Keratinocyte (primary cell): ENCODE measurements around the gene LY6G5B. TPM values are rescaled to one million over a fixed set of nuclear protein-coding genes. Genes with fewer than 3 reads are reported as not detected.

ENCODE experiments used
- DNase-seq: peaks from one replicate; pipeline ENCODE4 v3.0.0-alpha.2; 2011; ENCODE audit warnings: low read depth, missing footprints, low spot score
- FAIRE-seq: peaks from 2 replicates; lab custom pipeline; 2011; peaks lifted over from hg19 to GRCh38; lab: Jason Lieb, UNC
- H2AFZ ChIP-seq: 2 replicates; pipeline ENCODE4 v1.6.0; 2012; ENCODE audit warnings: low read length, control low read depth, inconsistent platforms; ENCODE audit not compliant: control insufficient read depth
- H3K27ac ChIP-seq: 2 replicates; pipeline ENCODE4 v1.5.1; 2011; ENCODE audit warnings: low read length; ENCODE audit not compliant: control insufficient read depth, insufficient read depth
- H3K27me3 ChIP-seq: 3 replicates; pipeline ENCODE4 v1.6.0; 2011; ENCODE audit warnings: low read length; ENCODE audit not compliant: control insufficient read depth, insufficient read depth; ENCODE audit errors: extremely low read depth
- H3K36me3 ChIP-seq, 2 experiments: 2 replicates in 1 of 2; 3 replicates in 1 of 2; pipeline ENCODE4 v1.5.1; 2011; ENCODE audit warnings: low read length in 2 of 2, mild to moderate bottlenecking in 1 of 2; ENCODE audit not compliant: control insufficient read depth in 2 of 2, insufficient read depth in 2 of 2; ENCODE audit errors: extremely low read depth in 1 of 2
- H3K4me1 ChIP-seq: 3 replicates; pipeline ENCODE4 v1.5.1; 2011; ENCODE audit warnings: low read length; ENCODE audit not compliant: control insufficient read depth, insufficient read depth; ENCODE audit errors: extremely low read depth
- H3K4me2 ChIP-seq: 3 replicates; pipeline ENCODE4 v1.6.0; 2011; ENCODE audit warnings: low read depth, low read length; ENCODE audit not compliant: control insufficient read depth, insufficient read depth; ENCODE audit errors: extremely low read depth
- H3K4me3 ChIP-seq, 3 experiments: fragments of 200-600 bp in 1 of 3; sonication (generic) in 1 of 3; 2 replicates in 2 of 3; 3 replicates in 1 of 3; pipeline ENCODE4 v1.5.1; 2011 to 2016; ENCODE audit warnings: low read length in 3 of 3, mild to moderate bottlenecking in 3 of 3, control low read depth in 2 of 3, inconsistent platforms in 1 of 3, low read depth in 1 of 3, mixed read lengths in 1 of 3, mixed run types in 1 of 3, moderate library complexity in 1 of 3; ENCODE audit not compliant: control insufficient read depth in 2 of 3, insufficient read depth in 2 of 3; ENCODE audit errors: extremely low read depth in 1 of 3
- H3K79me2 ChIP-seq: 2 replicates; pipeline ENCODE4 v1.6.0; 2012; ENCODE audit warnings: low read length; ENCODE audit not compliant: control insufficient read depth, insufficient read depth
- H3K9ac ChIP-seq: 3 replicates; pipeline ENCODE4 v1.6.0; 2011; ENCODE audit warnings: low read length; ENCODE audit not compliant: control insufficient read depth, insufficient read depth; ENCODE audit errors: extremely low read depth
- H3K9me1 ChIP-seq: 3 replicates; pipeline ENCODE4 v1.6.0; 2011; ENCODE audit warnings: low read length; ENCODE audit not compliant: control insufficient read depth, insufficient read depth; ENCODE audit errors: extremely low read depth
- H3K9me3 ChIP-seq: 2 replicates; pipeline ENCODE4 v1.5.1; 2012; ENCODE audit warnings: low read depth, low read length; ENCODE audit not compliant: control insufficient read depth
- H4K20me1 ChIP-seq: 3 replicates; pipeline ENCODE4 v1.6.0; 2011; ENCODE audit warnings: low read length; ENCODE audit not compliant: control insufficient read depth, insufficient read depth; ENCODE audit errors: extremely low read depth
- CTCF ChIP-seq, 3 experiments: IDR thresholded peaks in 1 of 3; conservative IDR thresholded peaks in 1 of 3; optimal IDR thresholded peaks in 1 of 3; 2 replicates in 2 of 3; 3 replicates in 1 of 3; pipeline versions ENCODE3 to v1.5.1; 2011; ENCODE audit warnings: low read length in 3 of 3, mild to moderate bottlenecking in 3 of 3, moderate library complexity in 2 of 3, control low read depth in 1 of 3, inconsistent platforms in 1 of 3; ENCODE audit not compliant: insufficient read depth in 2 of 3; ENCODE audit errors: extremely low read depth in 1 of 3
- EZH2 ChIP-seq: IDR thresholded peaks from one replicate; pipeline ENCODE4 v1.6.1; 2012; ENCODE audit warnings: inconsistent platforms, mild to moderate bottlenecking, low read length, moderate library complexity
- dilution Hi-C: fragments of 300-500 bp; cut with MboI; formaldehyde crosslinking; loops from one replicate; pipeline ENCODE4 v1.7.0; 2020; ENCODE audit warnings: low sequenced_read_pairs; ENCODE audit not compliant: extremely low pct_ligation_motif_present
- polyA plus RNA-seq, 5 experiments: library from polyadenylated mRNA; depleted of rRNA in 3 of 5; stranded (reverse) in 3 of 5; stranded (forward) in 1 of 5; unstranded in 1 of 5; fragments of >200 nt; gene quantifications; 1 replicate in 1 of 5; 2 replicates in 3 of 5; 3 replicates in 1 of 5; pipeline versions ENCODE4 v1.2.1 to v1.2.3, GENCODE V29; 2011 to 2012; ENCODE audit warnings: missing spikeins in 2 of 5, low read depth in 1 of 5, low replicate concordance in 1 of 5

The LY6G5B gene
- polyA plus RNA-seq, 1 donor (not counting 4 experiments of a cell fraction or from before 2014, with no cell fraction given): 5.2 TPM

GRCh38 chr6:31641370-31641769 is 28.4 kb upstream of the LY6G5B start:
- TF ChIP-seq EZH2 (no peak), CTCF (optimal IDR thresholded peaks at IDR 0.05 in 1 of 3, IDR thresholded peaks at IDR 0.05 in 1 of 3, conservative IDR thresholded peaks at IDR 0.05 in 1 of 3; ENCODE audit: extremely low read depth in 1 of 3, insufficient read depth in 2 of 3, low read length in 3 of 3) (no peak)
- no peaks in the 10 kb centered on the region for H3K4me1 ChIP-seq
- H3K9ac ChIP-seq: no peak overlapping the region
- H3K4me3 ChIP-seq: no peak overlapping the region
- no peak overlapping the region for H2AFZ ChIP-seq
- H3K36me3 ChIP-seq: peaks cover 49 to 54% of the 10 kb centered on the region in 2 experiments
- no peaks in the 10 kb centered on the region for H3K27me3 ChIP-seq
- dilution Hi-C loops: no loop called here
- H3K79me2 ChIP-seq: no peaks in the 10 kb centered on the region
- H4K20me1 ChIP-seq: no peaks in the 10 kb centered on the region
- H3K9me1 ChIP-seq: no peaks in the 10 kb centered on the region
- H3K9me3 ChIP-seq: no peaks in the 10 kb centered on the region
- H3K4me2 ChIP-seq: no peak overlapping the region
- FAIRE-seq: no peak
- no peak for DNase-seq
- H3K27ac ChIP-seq: no peak overlapping the region

- FAIRE-seq: no peak
- H3K4me2 ChIP-seq: no peak overlapping the region
- no peak overlapping the region for H3K9ac ChIP-seq
- no peaks in the 10 kb centered on the region for H3K4me1 ChIP-seq
- no peaks in the 10 kb centered on the region for H4K20me1 ChIP-seq
- no peaks in the 10 kb centered on the region for H3K9me3 ChIP-seq
- no peaks in the 10 kb centered on the region for H3K9me1 ChIP-seq
- TF ChIP-seq EZH2 (no peak), CTCF (optimal IDR thresholded peaks at IDR 0.05 in 1 of 3, IDR thresholded peaks at IDR 0.05 in 1 of 3, conservative IDR thresholded peaks at IDR 0.05 in 1 of 3; ENCODE audit: extremely low read depth in 1 of 3, insufficient read depth in 2 of 3, low read length in 3 of 3) (no peak)
- no peak overlapping the region for H3K4me3 ChIP-seq
- H3K27ac ChIP-seq: no peak overlapping the region
- H3K79me2 ChIP-seq: no peaks in the 10 kb centered on the region
- H2AFZ ChIP-seq: no peak overlapping the region
- DNase-seq: no peak
- H3K36me3 ChIP-seq: peaks cover 42 to 56% of the 10 kb centered on the region in 2 experiments
- no peaks in the 10 kb centered on the region for H3K27me3 ChIP-seq
- dilution Hi-C loops: no loop called here
Observed at GRCh38 chr6:31642798-31643570, 26.8 kb upstream of the LY6G5B start.
